ENCODE results near the gene SNRK. TPM values are rescaled to one million over a fixed set of nuclear protein-coding genes. Genes with fewer than 3 reads are reported as not detected.

The SNRK gene
- total and polyA plus RNA-seq, 2 experiments from 2014 or later: 5.5 to 18.8 TPM

- Histone ChIP-seq H3K27ac (ENCODE audit: low read depth) (no peak overlapping the region), H2AFZ (no peak overlapping the region), H3K4me3 (no peak overlapping the region), H3K9me2 (ENCODE audit: insufficient read depth) (peaks cover 8% of the 10 kb centered on the region; the same call in 1 of the 2 replicates), H3K27me3 (ENCODE audit: insufficient read depth) (no peaks in the 10 kb centered on the region), H3K36me3 (ENCODE audit: insufficient read depth) (no peaks in the 10 kb centered on the region), H3K4me2 (no peak overlapping the region), H4K20me1 (replicated peaks; ENCODE audit: insufficient read depth) (no peaks in the 10 kb centered on the region), H3K4me1 (ENCODE audit: insufficient read depth) (no peaks in the 10 kb centered on the region), H3F3A (replicated peaks; ENCODE audit: low read depth) (no peaks in the 10 kb centered on the region), H3K79me2 (replicated peaks; ENCODE audit: insufficient read depth) (no peaks in the 10 kb centered on the region)
- TF ChIP-seq EZH2phosphoT487 (IDR thresholded peaks at IDR 0.05; ENCODE audit: unreplicated experiment): no peak
- H3K4me3 Mint-ChIP-seq: no peak overlapping the region
- no peak overlapping the region for H3K27ac Mint-ChIP-seq
- H3K36me3 Mint-ChIP-seq (ENCODE audit: low read depth): no peaks in the 10 kb centered on the region
- H3K27me3 Mint-ChIP-seq (ENCODE audit: insufficient read depth, low read depth, poor library complexity): no peaks in the 10 kb centered on the region
- H3K9me3 Mint-ChIP-seq: no peaks in the 10 kb centered on the region; the same call in 2 of the 3 replicates
- H3K4me1 Mint-ChIP-seq: no peaks in the 10 kb centered on the region
- DNase-seq (ENCODE audit: low spot score) (no peak), ATAC-seq (no peak)
Observed at GRCh38 chr3:43262194-43262593, 24.1 kb upstream of the SNRK start.

DNA sequence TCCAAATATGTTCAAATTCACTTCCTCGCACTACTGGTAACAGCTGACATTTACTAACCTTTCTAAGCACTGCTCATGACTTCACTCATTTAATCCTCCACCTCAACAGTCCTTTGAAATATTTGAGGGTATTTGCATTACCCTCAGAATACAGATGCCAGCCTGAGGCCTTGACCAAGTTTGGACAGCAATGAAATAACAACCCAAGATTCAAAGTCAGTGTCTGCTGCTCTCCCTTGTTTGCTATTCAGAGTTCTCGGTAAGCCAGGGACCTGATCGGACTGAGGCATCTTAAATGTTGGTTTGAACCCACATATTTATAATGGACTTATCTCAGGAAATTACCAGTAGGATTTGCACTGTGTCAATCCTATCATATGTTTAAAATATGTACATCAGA is 19.9 kb upstream of the SNRK start:
- Histone ChIP-seq H3K27me3 (ENCODE audit: insufficient read depth) (no peaks in the 10 kb centered on the region), H3K4me2 (no peak overlapping the region), H3K9me2 (ENCODE audit: insufficient read depth) (no peaks in the 10 kb centered on the region), H2AFZ (no peak overlapping the region), H3K79me2 (replicated peaks; ENCODE audit: insufficient read depth) (no peaks in the 10 kb centered on the region), H3K4me3 (no peak overlapping the region), H4K20me1 (replicated peaks; ENCODE audit: insufficient read depth) (no peaks in the 10 kb centered on the region), H3K36me3 (ENCODE audit: insufficient read depth) (no peaks in the 10 kb centered on the region), H3K27ac (ENCODE audit: low read depth) (no peak overlapping the region), H3K4me1 (ENCODE audit: insufficient read depth) (no peaks in the 10 kb centered on the region), H3F3A (replicated peaks; ENCODE audit: low read depth) (no peaks in the 10 kb centered on the region)
- no peaks in the 10 kb centered on the region for H3K4me1 Mint-ChIP-seq
- H3K4me3 Mint-ChIP-seq: no peak overlapping the region
- H3K27me3 Mint-ChIP-seq (ENCODE audit: insufficient read depth, low read depth, poor library complexity): no peaks in the 10 kb centered on the region
- no peaks in the 10 kb centered on the region for H3K36me3 Mint-ChIP-seq (ENCODE audit: low read depth)
- H3K27ac Mint-ChIP-seq: no peak overlapping the region
- ATAC-seq (no peak), DNase-seq (ENCODE audit: low spot score) (no peak)
- no peaks in the 10 kb centered on the region for H3K9me3 Mint-ChIP-seq
- TF ChIP-seq POLR2AphosphoS5 (IDR thresholded peaks at IDR 0.05; ENCODE audit: low read depth): no peak
- TF ChIP-seq STAT1 (IDR thresholded peaks at IDR 0.05; ENCODE audit: unreplicated experiment): no peak
- TF ChIP-seq ZNF331 (CRISPR knock-in tag; IDR thresholded peaks at IDR 0.05; ENCODE audit: low read depth): no peak
- TF ChIP-seq NANOG (IDR thresholded peaks at IDR 0.05; ENCODE audit: borderline replicate concordance): no peak
- no peak for TF ChIP-seq EZH2 (IDR thresholded peaks at IDR 0.05; ENCODE audit: low read depth, unreplicated experiment)
- no peak for TF ChIP-seq JUNB (IDR thresholded peaks at IDR 0.05; ENCODE audit: unreplicated experiment)
- TF ChIP-seq, protein P1, sequence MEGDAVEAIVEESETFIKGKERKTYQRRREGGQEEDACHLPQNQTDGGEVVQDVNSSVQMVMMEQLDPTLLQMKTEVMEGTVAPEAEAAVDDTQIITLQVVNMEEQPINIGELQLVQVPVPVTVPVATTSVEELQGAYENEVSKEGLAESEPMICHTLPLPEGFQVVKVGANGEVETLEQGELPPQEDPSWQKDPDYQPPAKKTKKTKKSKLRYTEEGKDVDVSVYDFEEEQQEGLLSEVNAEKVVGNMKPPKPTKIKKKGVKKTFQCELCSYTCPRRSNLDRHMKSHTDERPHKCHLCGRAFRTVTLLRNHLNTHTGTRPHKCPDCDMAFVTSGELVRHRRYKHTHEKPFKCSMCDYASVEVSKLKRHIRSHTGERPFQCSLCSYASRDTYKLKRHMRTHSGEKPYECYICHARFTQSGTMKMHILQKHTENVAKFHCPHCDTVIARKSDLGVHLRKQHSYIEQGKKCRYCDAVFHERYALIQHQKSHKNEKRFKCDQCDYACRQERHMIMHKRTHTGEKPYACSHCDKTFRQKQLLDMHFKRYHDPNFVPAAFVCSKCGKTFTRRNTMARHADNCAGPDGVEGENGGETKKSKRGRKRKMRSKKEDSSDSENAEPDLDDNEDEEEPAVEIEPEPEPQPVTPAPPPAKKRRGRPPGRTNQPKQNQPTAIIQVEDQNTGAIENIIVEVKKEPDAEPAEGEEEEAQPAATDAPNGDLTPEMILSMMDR (conservative IDR thresholded peaks at IDR 0.05; ENCODE audit: low read depth in 2 of 2): no peak
- no peak for TF ChIP-seq ZNF114 (CRISPR knock-in tag; IDR thresholded peaks at IDR 0.05)
- no peak for TF ChIP-seq CREB1 (CRISPR knock-in tag; IDR thresholded peaks at IDR 0.05; ENCODE audit: low read depth)
- TF ChIP-seq REST (IDR thresholded peaks at IDR 0.05; ENCODE audit: unreplicated experiment): no peak
- no peak for TF ChIP-seq EZH2phosphoT487 (IDR thresholded peaks at IDR 0.05; ENCODE audit: unreplicated experiment)
- TF ChIP-seq, protein P2, sequence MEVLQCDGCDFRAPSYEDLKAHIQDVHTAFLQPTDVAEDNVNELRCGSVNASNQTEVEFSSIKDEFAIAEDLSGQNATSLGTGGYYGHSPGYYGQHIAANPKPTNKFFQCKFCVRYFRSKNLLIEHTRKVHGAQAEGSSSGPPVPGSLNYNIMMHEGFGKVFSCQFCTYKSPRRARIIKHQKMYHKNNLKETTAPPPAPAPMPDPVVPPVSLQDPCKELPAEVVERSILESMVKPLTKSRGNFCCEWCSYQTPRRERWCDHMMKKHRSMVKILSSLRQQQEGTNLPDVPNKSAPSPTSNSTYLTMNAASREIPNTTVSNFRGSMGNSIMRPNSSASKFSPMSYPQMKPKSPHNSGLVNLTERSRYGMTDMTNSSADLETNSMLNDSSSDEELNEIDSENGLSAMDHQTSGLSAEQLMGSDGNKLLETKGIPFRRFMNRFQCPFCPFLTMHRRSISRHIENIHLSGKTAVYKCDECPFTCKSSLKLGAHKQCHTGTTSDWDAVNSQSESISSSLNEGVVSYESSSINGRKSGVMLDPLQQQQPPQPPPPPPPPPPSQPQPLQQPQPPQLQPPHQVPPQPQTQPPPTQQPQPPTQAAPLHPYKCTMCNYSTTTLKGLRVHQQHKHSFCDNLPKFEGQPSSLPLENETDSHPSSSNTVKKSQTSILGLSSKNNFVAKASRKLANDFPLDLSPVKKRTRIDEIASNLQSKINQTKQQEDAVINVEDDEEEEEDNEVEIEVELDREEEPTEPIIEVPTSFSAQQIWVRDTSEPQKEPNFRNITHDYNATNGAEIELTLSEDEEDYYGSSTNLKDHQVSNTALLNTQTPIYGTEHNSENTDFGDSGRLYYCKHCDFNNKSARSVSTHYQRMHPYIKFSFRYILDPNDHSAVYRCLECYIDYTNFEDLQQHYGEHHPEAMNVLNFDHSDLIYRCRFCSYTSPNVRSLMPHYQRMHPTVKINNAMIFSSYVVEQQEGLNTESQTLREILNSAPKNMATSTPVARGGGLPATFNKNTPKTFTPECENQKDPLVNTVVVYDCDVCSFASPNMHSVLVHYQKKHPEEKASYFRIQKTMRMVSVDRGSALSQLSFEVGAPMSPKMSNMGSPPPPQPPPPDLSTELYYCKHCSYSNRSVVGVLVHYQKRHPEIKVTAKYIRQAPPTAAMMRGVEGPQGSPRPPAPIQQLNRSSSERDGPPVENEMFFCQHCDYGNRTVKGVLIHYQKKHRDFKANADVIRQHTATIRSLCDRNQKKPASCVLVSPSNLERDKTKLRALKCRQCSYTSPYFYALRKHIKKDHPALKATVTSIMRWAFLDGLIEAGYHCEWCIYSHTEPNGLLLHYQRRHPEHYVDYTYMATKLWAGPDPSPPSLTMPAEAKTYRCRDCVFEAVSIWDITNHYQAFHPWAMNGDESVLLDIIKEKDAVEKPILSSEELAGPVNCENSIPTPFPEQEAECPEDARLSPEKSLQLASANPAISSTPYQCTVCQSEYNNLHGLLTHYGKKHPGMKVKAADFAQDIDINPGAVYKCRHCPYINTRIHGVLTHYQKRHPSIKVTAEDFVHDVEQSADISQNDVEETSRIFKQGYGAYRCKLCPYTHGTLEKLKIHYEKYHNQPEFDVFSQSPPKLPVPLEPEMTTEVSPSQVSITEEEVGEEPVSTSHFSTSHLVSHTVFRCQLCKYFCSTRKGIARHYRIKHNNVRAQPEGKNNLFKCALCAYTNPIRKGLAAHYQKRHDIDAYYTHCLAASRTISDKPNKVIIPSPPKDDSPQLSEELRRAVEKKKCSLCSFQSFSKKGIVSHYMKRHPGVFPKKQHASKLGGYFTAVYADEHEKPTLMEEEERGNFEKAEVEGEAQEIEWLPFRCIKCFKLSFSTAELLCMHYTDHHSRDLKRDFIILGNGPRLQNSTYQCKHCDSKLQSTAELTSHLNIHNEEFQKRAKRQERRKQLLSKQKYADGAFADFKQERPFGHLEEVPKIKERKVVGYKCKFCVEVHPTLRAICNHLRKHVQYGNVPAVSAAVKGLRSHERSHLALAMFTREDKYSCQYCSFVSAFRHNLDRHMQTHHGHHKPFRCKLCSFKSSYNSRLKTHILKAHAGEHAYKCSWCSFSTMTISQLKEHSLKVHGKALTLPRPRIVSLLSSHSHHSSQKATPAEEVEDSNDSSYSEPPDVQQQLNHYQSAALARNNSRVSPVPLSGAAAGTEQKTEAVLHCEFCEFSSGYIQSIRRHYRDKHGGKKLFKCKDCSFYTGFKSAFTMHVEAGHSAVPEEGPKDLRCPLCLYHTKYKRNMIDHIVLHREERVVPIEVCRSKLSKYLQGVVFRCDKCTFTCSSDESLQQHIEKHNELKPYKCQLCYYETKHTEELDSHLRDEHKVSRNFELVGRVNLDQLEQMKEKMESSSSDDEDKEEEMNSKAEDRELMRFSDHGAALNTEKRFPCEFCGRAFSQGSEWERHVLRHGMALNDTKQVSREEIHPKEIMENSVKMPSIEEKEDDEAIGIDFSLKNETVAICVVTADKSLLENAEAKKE (CRISPR knock-in tag; IDR thresholded peaks at IDR 0.05): no peak

Measured in GM23338 (cell line).